Adrenal gland (tissue), 5 donors: ENCODE results near the gene ZC2HC1B.

Experiments used
- CTCF ChIP-seq, 6 experiments: fragments of 450-650 bp in 4 of 6; fragments of 200-600 bp in 2 of 6; sonication (generic) in 1 of 6; IDR thresholded peaks; 1 replicate in 5 of 6; 2 replicates in 1 of 6; pipeline versions ENCODE4 v1.5.1 to v1.8.0; 2016 to 2021; ENCODE audit warnings: antibody characterized with exemption in 6 of 6, mild to moderate bottlenecking in 2 of 6, moderate library complexity in 1 of 6
- POLR2A ChIP-seq, 2 donors: fragments of 450-650 bp; IDR thresholded peaks; one replicate each; pipeline ENCODE4 v1.6.1; 2017; ENCODE audit warnings: antibody characterized with exemption in 2 of 2, mild to moderate bottlenecking in 2 of 2, moderate library complexity in 1 of 2
- donor health status: DM: no; HTN: no; CAD: no.

GRCh38 chr6:143836150-143836549, 28.1 kb upstream of the ZC2HC1B start:
- TF ChIP-seq CTCF (IDR thresholded peaks at IDR 0.05), result no peak
- TF ChIP-seq POLR2A (IDR thresholded peaks at IDR 0.05), result no peak
